Small intestine (tissue), 7 donors: Measurements from ENCODE around the gene MRPL17. TPM values are rescaled to one million over a fixed set of nuclear protein-coding genes. Genes with fewer than 3 reads are reported as not detected.

ENCODE experiments used
- DNase-seq, 2 donors: peaks; one replicate each; pipeline versions ENCODE4 v3.0.0 to v3.0.0-alpha.2; 2013
- FAIRE-seq: peaks from 2 replicates; lab custom pipeline; 2012; peaks lifted over from hg19 to GRCh38; lab: Jason Lieb, UNC
- H3K27ac ChIP-seq, 3 donors: one replicate each; pipeline ENCODE4 v1.5.1; 2013; ENCODE audit warnings: low read length in 2 of 3, mild to moderate bottlenecking in 2 of 3, control low read depth in 1 of 3, inconsistent platforms in 1 of 3, low read depth in 1 of 3, moderate library complexity in 1 of 3
- H3K27me3 ChIP-seq, 3 donors: one replicate each; pipeline ENCODE4 v1.6.1; 2013; ENCODE audit warnings: low read length in 3 of 3, inconsistent platforms in 1 of 3; ENCODE audit not compliant: control insufficient read depth in 3 of 3, insufficient read depth in 3 of 3
- H3K36me3 ChIP-seq, 3 donors: one replicate each; pipeline ENCODE4 v1.6.1; 2013; ENCODE audit warnings: low read length in 3 of 3, inconsistent platforms in 1 of 3, low read depth in 1 of 3, mild to moderate bottlenecking in 1 of 3, moderate library complexity in 1 of 3; ENCODE audit not compliant: control insufficient read depth in 3 of 3, insufficient read depth in 2 of 3
- H3K4me1 ChIP-seq, 3 donors: one replicate each; pipeline ENCODE4 v1.6.1; 2013; ENCODE audit warnings: low read length in 2 of 3, inconsistent platforms in 1 of 3, low read depth in 1 of 3, mild to moderate bottlenecking in 1 of 3, moderate library complexity in 1 of 3; ENCODE audit not compliant: control insufficient read depth in 3 of 3, insufficient read depth in 2 of 3
- H3K4me3 ChIP-seq, 3 donors: one replicate each; pipeline ENCODE4 v1.5.1; 2013; ENCODE audit warnings: low read length in 3 of 3, control low read depth in 1 of 3, inconsistent platforms in 1 of 3, low read depth in 1 of 3, mild to moderate bottlenecking in 1 of 3, moderate library complexity in 1 of 3
- H3K9me3 ChIP-seq, 2 donors: one replicate each; pipeline ENCODE4 v1.6.1; 2013; ENCODE audit warnings: low read depth in 1 of 2, low read length in 1 of 2; ENCODE audit not compliant: control insufficient read depth in 2 of 2, insufficient read depth in 1 of 2
- WGBS, 3 donors: extraction: QIAGEN DNeasy Blood & Tissue Kit; methylation state at CpG; one replicate each; pipeline ENCODE4 v1.1.7; 2013; 5-methylcytosine and 5-hydroxymethylcytosine counted together
- polyA plus RNA-seq, 4 donors: library from polyadenylated mRNA; stranded (reverse) in 3 of 4; unstranded in 1 of 4; fragments of 200-250 nt in 3 of 4; fragments of 120-200 nt in 1 of 4; gene quantifications; one replicate each; pipeline versions ENCODE4 v1.2.1 to v1.2.3, GENCODE V29; 2013
- donor health status: healthy with polysubstance abuse.
- donor health status: control.
- donor health status: control.
- donor health status: Bipolar disorder and iron deficiency.
- donor health status: healthy.

MRPL17 gene
- polyA plus RNA-seq, 4 donors, result 17.8 to 64.5 (median 34.2) TPM

DNA sequence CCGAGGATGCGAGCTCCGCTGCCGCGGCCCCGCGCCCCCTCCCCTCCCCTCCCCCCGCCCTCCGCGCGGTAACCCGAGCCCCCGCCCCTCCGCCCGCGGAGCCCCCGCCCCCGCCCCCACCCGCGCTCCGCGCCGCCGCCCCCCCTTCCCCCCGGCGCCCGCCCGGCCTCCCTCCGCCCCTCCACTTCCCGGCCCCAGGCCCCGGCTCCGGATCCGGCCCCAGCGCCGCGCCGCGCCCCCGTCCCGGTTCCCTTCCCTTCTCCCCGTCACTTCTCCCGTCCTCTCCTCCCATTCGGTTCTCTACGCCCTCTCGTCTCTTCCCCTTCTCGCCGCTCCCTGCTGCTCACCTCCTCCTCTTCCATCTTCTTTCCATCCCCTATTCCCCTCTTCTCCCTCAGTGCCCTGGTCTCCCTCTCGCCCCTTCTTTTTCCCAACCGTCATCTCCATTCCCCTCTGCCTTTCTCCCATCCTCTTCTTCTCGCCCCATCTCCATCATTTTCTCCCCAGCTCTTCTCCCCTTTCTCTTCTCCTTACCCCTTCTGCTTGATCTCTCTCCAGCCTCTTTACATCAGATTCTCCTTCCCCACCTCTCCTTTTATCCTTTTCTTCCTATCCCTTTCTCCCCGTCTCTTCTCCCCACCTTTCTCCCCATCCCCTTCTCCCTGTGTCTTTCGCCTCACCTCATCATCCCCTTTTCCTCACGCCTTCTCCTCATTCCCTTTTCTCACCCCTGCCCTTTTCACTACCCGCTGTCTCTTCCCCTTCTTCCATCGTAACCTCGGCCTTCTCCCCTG lies 27.2 kb downstream of the MRPL17 start, which contains the start of gene DCHS1:
TSS of gene DCHS1 (minus strand) at position 20 of the 794 bp plus-strand sequence. CDS start 14,196 bp downstream, outside the sequence.
- no peak for FAIRE-seq
- Histone ChIP-seq H3K36me3 (no peaks in the 10 kb centered on the region), H3K4me3 (peak within 1 kb of the TSS; percentile 21 to 58 (median 54)), H3K27ac (peak within 1 kb of the TSS in 2 of 3 donors; percentile 72 to 75), H3K4me1 (peaks cover 0 to 3% (median 0%) of the 10 kb centered on the region in 3 donors), H3K27me3 (peaks cover 0 to 50% (median 0%) of the 10 kb centered on the region in 3 donors), H3K9me3 (no peaks in the 10 kb centered on the region)
- peak in 1 of 2 donors; percentile 33 for DNase-seq
- WGBS, 3 donors, result 12 to 22% (median 19%) methylated on average over 17 to 36 of the region's 56 CpGs

DNA sequence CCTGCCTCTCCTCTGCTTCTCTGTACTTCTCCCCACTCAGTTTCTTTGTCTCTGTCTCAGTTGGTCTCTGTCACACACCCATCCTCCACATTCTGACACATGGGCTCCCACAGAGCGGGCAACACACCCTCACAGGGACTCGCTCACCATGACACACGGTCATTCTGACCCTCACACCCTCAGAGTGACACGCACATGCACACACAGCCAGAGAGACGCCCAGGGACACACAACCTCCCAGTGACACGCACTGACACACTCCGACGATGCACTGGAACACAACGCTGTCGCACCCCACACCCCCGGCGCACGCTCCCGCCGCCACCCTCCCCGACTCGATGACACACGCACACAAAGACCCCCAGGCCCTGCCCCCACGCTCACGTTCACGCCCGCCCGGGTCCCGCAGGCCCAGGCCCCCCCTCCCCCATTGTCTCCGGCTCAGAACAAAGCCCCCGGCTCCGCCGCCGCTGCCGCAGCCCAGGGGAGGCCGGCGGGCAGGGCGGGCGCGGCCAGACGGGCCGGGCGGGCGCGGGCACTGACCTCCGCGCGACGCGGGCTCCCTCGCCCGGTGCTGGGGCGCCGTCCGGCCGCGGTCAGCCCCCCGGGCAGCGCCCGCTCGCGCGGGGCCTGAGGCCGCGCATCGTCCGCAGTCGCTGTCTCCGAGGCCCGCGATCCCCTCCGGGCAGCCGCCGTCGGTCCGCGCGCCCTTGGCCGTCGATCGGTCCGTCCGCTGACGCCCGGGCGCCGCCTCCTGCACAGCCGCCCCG lies 27.9 kb downstream of the MRPL17 start:
- no peak for FAIRE-seq
- Histone ChIP-seq H3K36me3 (peaks cover 0 to 1% (median 0%) of the 10 kb centered on the region in 3 donors), H3K9me3 (no peaks in the 10 kb centered on the region), H3K27me3 (peaks cover 0 to 51% (median 0%) of the 10 kb centered on the region in 3 donors), H3K4me1 (peaks cover 0 to 3% (median 0%) of the 10 kb centered on the region in 3 donors), H3K27ac (peak overlapping the region in 2 of 3 donors; percentile 55 to 75), H3K4me3 (peak overlapping the region; percentile 21 to 55 (median 54))
- DNase-seq, result peak in 1 of 2 donors; percentile 40
- 3 to 14% (median 8%) methylated on average over 27 to 84 of the region's 84 CpGs for WGBS, 3 donors

DNA sequence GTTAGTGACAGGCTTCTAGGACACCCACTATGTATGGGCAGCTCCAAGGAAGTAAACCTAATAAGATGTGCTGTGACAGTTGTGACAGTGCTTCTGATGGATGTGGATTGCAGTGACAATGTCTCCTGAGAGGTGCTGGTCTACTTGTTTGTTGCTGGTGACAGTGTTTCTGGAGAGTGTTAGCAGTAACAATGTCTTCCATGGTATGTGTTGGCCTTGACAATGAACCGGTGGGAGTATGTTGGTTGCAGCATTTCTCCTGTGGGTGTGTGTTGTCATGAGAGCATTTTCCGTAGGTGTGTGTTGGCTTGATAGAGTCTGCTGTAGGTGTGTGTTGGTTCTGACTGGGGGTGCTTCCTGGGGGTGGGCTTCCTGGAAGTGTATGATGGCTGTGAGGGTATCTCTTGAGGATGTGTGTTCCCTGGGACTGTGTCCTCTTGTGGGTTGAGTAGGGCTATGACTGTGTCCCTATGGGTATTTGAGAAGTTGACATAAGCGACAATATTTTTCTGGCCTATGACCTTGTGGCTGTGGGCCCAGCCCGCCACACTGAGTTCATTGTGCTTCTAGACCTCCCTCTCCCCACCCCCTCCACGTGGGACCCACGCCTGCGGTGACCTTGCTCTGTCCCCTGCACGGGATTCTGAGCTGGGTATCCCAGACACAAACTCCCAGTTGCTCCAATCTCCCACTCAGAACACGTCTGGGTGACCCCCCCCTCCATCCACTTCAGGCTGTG lies 28.7 kb downstream of the MRPL17 start:
- H3K9me3 ChIP-seq, result no peaks in the 10 kb centered on the region
- DNase-seq (no peak), FAIRE-seq (no peak)
- H3K27me3 ChIP-seq, result peaks cover 0 to 58% (median 0%) of the 10 kb centered on the region in 3 donors
- WGBS, 3 donors, result 52 to 55% (median 54%) methylated on average over 9 of the region's 9 CpGs
- H3K27ac ChIP-seq, result peak overlapping the region in 2 of 3 donors; percentile 55 to 71
- peaks cover 0 to 3% (median 0%) of the 10 kb centered on the region in 3 donors for H3K36me3 ChIP-seq
- H3K4me1 ChIP-seq, result peaks cover 0 to 3% (median under 1%) of the 10 kb centered on the region in 3 donors
- H3K4me3 ChIP-seq, result peak overlapping the region in 1 of 3 donors; percentile 55

DNA sequence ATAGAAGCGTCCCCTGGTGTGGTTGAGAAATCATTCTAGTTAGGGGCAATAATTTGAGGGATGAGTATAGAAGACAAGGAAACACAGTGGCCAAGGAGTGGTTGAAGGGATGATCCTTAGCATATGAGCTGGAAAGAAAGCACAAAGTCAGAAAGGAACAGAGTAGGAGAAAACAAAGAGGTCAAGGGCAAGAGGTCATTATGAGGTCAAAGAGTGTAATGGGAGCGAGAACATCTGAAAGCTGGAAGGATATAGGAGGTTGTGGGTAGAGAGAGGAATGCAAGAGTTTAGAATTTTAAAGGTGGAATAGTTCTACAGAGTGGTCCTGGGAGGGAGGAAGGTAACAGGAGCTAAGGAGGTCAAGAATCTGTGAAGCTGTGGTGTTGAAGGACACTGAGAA lies 29.5 kb downstream of the MRPL17 start:
- FAIRE-seq (no peak), DNase-seq (no peak)
- peaks cover 0 to 3% (median 3%) of the 10 kb centered on the region in 3 donors for H3K4me1 ChIP-seq
- H3K27me3 ChIP-seq, result peaks cover 0 to 55% (median 0%) of the 10 kb centered on the region in 3 donors
- H3K36me3 ChIP-seq, result peaks cover 0 to 3% (median 0%) of the 10 kb centered on the region in 3 donors
- H3K27ac ChIP-seq, result no peak overlapping the region
- no peaks in the 10 kb centered on the region for H3K9me3 ChIP-seq
- WGBS, 3 donors, result 87 to 95% (median 92%) methylated on average over 2 of the region's 2 CpGs
- H3K4me3 ChIP-seq, result no peak overlapping the region

DNA sequence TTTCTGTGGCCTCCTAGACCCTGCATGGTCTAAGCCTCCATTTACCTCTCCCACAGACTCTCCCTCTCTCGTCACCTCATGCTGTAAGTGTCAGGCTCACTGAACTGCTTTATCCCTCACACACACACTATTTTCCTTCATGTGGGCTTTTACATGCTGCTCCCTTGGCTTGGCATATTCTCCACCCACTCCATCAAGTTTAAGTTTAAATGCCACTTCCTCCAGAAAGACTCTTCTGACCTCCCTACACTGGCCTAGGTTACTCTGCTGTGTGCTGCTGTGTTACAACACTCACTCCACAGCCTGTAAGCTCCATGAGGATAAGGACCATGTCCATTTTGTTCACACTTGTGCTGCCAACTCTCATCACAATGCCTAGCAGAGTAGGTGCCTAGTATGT lies 30.0 kb downstream of the MRPL17 start:
- H3K9me3 ChIP-seq, result no peaks in the 10 kb centered on the region
- DNase-seq (no peak), FAIRE-seq (no peak)
- no peak overlapping the region for H3K27ac ChIP-seq
- H3K4me1 ChIP-seq, result peaks cover 0 to 6% (median 3%) of the 10 kb centered on the region in 3 donors
- H3K27me3 ChIP-seq, result peaks cover 0 to 55% (median 0%) of the 10 kb centered on the region in 3 donors
- no peak overlapping the region for H3K4me3 ChIP-seq
- H3K36me3 ChIP-seq, result peaks cover 0 to 3% (median 0%) of the 10 kb centered on the region in 3 donors
- WGBS, 3 donors, result 89 to 96% (median 91%) methylated on average over 1 of the region's 1 CpG

DNA sequence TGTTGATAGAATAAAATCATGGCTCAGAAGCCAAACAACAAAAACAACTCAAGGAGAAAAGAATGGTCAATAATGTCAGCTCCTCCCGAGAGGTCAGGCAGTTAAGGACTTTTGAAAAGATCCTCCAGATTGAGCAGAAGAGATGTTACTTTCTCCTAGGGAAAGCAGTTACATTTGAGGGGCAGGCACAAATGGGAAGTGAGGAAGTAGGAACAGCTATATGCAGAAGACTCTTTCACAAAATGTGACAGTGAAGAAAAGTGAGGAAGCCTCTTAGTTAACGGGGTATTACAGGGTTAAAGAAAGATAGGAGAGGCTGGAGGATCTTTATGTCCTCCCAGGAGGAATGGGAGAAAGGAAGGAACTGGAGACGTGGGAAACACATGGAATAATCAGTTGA lies 31.0 kb downstream of the MRPL17 start:
- 66 to 73% (median 70%) methylated on average over 3 of the region's 3 CpGs for WGBS, 3 donors

DNA sequence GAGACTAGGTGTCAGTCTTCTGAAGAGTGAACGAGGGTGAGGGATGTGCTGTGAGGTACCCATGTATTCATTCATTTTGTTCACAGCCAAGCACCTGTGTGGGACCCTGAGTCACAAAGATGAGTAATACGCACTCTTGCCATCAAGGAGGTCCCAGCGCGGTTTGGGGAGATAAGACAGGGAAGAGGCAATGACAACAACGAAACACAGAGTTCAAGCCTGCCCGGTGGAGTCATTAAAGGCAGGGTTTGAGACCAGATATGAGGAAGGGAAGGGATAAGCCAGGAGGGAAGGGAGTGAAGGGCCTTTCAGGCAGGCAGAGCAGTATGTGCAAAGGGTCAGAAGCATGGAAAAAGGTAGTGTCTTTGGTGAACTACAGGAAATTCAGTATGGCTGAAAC lies 32.2 kb downstream of the MRPL17 start:
- FAIRE-seq (no peak), DNase-seq (no peak)
- Histone ChIP-seq H3K27ac (no peak overlapping the region), H3K4me1 (peaks cover 0 to 20% (median 6%) of the 10 kb centered on the region in 3 donors), H3K9me3 (no peaks in the 10 kb centered on the region), H3K27me3 (peaks cover 0 to 41% (median 0%) of the 10 kb centered on the region in 3 donors), H3K36me3 (peaks cover 0 to 3% (median 0%) of the 10 kb centered on the region in 3 donors), H3K4me3 (no peak overlapping the region)
- 35 to 60% (median 49%) methylated on average over 6 of the region's 6 CpGs for WGBS, 3 donors

More for the DNA sequence above, 31.0 kb downstream of the MRPL17 start:
- FAIRE-seq (no peak), DNase-seq (no peak)
- H3K9me3 ChIP-seq, result no peaks in the 10 kb centered on the region
- peaks cover 0 to 3% (median 0%) of the 10 kb centered on the region in 3 donors for H3K36me3 ChIP-seq
- H3K27ac ChIP-seq, result no peak overlapping the region
- H3K27me3 ChIP-seq, result peaks cover 0 to 53% (median 0%) of the 10 kb centered on the region in 3 donors
- peaks cover 0 to 13% (median 4%) of the 10 kb centered on the region in 3 donors for H3K4me1 ChIP-seq
- H3K4me3 ChIP-seq, result no peak overlapping the region
